ENCODE measurements around the gene AAK1.

The AAK1 gene

DNA sequence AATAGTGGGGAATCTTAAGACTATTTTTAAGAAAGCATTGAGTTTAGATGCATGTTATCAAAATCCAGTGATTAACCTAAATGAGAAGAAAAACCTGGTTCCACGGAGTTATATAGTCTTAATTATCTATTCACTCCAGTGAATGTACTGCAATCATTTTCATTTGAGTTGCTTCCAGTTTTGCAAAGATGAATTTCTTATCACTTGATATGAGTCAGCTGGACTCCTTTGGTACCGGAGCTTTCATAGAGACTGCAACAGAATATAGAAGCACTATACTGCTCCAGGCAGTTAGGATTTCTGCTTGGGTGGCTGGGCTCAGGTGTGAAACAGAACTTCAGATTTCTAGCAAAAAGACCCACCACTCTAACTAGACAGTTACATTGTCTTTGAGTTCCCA is 114.1 kb downstream of the AAK1 start:
- no peak for DNase-seq

DNA sequence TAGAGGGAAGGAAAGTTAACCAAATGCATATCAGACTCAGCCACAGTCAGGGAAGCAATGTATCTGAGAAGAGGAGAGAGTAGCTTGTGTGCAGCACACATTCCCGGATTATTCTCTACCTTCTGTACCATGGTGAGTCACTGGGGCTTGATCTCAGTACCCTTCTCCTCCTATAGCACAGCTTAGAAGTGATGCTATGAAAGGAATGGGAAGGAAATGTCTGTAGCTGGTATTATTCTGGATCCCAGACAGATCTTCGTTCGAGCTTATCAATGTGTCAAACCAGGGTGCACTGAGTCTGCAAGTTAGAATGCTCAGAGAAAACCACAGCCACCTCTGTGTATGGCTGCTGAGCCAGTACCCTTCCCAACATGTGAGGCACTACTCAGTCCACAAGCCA is 118.3 kb downstream of the AAK1 start:
- DNase-seq, result no peak

DNA sequence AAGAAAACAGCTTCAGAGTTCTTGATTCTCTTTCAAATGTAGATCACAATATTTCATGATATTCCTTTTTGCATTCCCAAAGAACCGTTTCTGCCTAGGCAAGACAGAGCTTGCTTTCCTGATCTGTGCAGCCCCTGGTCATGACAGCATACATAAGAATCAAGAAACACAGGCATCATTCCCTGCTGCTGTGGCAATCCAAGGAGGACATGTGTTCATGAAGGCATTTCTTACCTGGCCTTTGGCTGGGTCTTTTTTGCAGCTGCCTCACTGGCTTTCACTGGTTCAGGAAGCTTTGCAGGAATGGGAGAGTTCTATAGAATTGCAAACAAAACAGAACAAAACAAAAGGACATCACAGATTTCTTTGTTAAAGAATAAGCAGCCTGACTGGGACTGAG is 118.7 kb downstream of the AAK1 start:
- DNase-seq, result no peak

DNA sequence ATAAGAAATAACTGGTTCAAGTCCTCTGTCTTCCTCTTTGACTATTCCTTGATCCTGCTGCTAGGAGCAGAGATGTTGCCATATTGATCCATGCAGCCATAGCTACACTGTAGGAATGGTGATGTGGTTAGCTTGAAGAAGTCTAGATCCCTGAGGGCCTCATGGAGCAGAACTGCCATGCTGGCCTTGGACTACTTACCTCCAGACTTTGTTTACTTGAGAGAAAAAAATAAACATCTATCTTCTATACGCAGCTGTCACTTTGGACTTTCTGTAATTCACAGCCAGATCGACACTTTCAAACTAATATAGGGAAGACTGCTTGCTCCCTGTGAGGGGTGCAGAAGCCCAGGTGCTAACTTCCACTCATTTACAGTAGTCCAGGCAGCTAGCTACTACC is 121.8 kb downstream of the AAK1 start:
- DNase-seq, result no peak

DNA sequence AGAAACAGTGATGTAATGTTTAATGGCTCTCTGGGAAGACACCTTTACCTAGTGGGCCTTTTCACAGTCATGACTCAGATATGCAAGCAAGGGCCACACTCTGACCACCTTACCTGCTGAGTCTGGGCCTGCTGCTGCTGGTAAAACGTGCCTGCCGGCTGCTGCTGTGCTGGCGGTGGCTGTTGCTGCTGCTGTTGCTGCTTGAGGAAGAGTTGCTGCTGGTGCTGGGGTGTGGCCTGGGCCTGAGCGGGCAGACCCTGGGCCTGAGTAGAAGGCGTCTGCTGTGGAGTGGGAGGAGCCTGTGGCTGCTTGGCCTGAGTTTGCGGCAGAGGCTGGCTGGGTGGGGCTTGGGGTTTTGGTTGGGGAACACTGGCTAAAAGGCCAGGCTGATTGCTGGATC is 124.7 kb downstream of the AAK1 start:
- DNase-seq, result no peak

DNA sequence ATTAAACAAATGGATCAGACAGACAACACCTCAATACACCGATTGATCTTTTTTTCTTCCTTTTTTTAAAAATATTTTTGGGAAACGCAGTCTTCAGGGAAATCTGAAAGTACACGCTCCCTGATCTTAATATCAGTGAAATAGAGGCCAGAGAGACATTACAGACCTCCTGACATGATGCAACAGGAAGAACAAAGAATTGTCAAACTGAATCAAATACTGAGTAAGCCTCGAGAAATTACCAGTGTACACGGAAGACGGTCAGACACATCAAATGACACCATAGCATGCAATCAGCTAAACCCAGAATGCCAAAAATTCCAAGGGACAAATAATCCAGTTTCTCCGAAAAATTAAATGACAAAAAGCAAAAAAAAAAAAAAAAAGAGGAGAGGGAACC is 126.1 kb downstream of the AAK1 start:
- DNase-seq, result no peak

DNA sequence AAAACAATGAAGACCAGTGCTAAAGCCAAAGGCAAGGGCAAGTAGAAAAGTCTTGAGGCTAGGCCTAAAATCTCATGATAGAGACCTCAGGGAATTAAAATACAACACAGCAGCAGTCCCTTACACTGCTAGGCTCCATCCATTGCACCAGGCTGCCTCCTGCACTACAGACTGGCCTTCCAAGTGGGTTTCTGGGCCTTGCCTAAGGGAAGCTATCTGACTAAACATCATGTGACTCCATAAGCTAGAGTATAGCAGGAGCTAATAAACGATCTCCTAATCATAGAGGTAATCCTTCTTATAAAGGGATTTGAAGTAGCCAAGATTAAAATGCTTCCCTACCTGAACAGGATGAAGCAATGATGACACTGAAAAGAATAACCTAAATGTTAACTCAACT is 128.7 kb downstream of the AAK1 start:
- no peak for DNase-seq

DNA sequence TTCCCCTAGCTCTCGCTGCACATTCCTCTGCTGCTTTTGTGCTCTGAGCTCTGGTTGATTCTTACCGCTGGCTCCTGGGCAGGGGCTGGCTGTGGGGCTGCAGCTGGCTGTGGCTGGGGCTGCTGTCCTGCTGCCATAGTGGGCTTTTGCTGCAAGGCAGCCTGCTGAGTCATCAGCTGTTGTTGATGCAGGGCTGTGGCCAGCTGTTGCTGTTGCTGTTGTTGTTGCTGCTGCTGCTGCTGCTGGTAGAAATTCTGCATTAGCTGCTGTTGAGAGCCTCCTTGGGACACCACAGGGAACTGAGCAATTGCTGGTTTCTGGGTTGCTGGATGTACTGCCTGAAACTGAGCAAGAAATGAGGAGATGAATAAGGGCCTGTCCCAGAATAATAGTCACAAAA is 129.1 kb downstream of the AAK1 start:
- no peak for DNase-seq

DNA sequence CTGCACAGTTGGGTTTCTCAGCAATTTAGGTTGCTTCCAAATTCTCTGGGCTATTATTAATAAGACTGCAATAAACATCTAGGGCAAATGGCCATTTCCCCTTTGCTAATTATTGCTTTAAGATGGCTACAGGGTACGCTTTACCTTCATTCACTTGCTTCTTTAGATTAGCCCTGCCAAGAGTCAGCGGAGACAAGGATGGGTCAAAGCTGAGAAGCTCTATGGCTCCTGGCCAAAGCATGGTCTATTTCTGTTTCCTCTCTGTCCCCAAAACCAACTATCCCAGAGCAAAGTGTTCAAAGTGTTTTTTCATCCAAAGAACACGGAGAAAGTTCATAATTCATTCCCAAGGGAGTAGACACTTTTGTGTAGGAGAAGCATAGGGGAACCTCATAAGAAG is 131.1 kb downstream of the AAK1 start:
- DNase-seq, result no peak

DNA sequence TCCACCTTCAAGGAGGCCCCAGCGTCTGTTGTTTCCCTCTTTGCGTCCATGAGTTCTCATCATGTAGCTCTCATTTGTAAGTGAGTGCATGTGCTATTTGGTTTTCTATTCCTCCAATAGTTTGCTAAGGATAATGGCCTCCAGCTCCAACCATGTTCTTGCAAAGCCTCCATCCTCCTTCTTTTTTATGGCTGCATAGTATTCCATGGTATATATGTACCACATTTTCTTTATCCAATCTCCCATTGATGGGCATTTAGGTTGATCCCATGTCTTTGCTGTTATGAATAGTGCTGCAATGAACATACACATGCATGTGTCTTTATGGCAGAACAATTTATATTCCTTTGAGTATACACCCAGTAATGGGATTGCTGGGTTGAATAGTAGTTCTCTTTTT is 133.3 kb downstream of the AAK1 start:
- DNase-seq, result no peak

- DNase-seq, result no peak
These were observed 133.8 kb downstream of the AAK1 start for GRCh38 chr2:69509750-69510140.

- DNase-seq, result no peak
These were observed 134.4 kb downstream of the AAK1 start for GRCh38 chr2:69509011-69509749.

- DNase-seq, result no peak
These were observed 137.8 kb downstream of the AAK1 start for GRCh38 chr2:69505710-69506109.

DNA sequence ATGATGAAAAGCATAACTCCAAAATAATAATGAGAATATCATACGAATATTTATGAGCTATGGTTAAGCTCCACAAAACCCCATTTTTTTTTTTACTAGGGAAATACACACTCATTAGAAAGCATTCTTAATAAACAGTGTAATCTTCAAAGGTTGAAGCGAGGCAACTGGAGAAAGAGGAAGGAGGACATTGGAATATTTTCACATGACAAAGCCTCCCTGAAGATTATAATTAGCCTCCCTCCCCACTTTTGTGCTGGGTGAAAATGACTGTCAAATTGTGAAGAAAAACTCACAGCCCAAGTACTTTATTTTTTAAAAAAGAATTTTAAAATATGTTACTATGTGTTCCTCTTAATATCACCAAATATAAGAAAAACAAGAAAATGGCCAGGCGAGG is 142.2 kb downstream of the AAK1 start:
- DNase-seq, result no peak

DNA sequence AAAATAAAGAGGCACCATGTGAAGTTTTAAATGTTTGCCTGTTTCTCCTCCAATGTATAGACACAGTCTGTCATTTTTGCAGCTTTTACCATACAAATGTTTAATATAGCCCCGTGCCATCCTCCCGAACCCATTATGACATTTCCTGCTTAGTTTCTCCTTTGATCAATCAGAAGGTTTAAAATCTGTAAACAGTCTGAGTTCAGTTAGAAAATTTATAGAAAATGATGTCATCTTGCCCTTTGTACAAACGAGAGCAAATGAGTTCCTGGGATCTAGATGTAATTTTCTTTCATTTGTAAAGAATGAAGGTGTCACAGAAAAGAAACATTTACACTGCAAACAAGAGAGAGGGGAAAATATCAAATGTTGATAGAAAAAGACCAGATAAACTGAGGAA is 143.6 kb downstream of the AAK1 start:
- DNase-seq, result no peak

- no peak for DNase-seq
These were observed 144.3 kb downstream of the AAK1 start for GRCh38 chr2:69499242-69499641.

DNA sequence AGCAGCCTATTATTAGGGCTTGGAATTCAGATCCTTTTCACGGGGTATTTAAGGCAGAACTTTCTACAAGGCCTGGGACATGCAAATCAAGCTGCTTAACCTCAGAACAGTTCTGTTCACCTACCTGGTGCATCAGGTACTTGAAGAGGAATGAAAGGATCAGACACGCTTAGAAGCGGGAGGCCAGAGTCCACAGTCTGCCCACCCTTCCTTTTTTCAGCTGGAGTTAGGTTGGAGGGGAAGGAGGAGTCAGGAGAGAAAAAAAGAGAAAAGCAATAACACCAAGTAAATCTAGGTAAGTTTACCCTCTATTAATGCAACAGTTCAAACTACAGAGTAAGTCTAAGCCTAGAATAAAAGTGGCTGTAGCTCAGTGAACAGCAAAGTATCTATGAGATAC is 147.7 kb downstream of the AAK1 start:
- DNase-seq, result no peak

- DNase-seq, result no peak
These were observed 148.5 kb downstream of the AAK1 start for GRCh38 chr2:69495008-69495407.

DNA sequence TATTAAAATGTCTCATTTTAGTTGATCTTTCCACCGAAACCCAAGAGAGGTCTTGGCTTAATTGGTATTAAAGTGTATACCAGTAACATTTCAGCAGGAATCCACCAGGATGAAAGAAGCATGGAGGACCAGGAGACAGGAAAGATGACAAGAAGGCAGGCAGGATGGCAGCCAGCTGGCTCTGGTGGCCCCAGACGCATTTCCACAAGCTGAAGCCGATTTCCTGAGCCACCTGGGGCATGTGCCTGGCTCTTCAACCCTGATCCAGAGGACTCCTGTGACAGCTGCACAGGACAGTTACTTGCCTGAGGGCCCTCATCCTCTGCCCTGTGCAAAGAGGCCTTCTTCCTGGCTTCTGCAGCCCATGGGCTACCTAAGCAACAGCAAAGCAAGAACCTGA is 149.4 kb downstream of the AAK1 start:
- DNase-seq, result no peak

DNA sequence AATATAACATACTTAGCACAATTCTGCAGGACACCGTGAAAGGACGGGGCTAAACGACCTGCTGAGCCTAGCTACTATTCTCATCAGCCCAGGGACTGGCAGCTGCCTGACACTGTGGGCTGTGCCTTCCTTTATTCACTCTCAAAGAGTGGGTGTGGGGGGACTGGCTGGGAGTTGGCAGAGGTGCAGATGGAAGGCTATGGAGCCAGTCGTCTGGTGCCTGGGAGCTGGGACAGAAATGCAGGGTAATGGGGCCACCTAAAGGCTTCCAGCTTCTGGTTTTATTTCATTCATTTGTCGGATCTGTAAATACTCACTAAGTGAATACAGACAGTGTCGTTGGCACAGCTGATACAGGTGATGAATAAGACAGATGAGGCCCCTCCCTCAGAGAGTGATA is 150.3 kb downstream of the AAK1 start:
- no peak for DNase-seq

- DNase-seq, result no peak
These were observed 151.7 kb downstream of the AAK1 start for GRCh38 chr2:69491864-69492263.

GRCh38 chr2:69490486-69490885 is 153.1 kb downstream of the AAK1 start:
- peak; percentile 48 for DNase-seq

DNA sequence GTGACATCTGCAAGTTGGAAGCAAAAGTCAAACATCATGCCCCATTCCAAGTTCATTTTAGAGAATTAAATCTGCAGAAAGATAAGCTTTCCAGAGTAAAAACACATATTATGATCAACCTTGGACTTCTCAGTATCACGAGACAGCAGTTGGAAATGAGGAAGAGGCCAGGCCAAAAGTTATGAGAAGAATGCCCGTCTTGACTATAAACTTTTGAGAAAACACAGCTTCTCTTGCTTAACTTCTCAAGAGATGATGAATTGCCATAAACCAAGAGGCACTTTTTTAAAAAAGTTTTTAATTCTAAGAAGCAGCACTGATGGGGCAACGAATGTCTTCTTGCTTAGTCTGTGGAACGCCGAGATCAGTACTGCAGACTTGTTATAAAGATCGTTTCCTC is 153.7 kb downstream of the AAK1 start:
- DNase-seq, result no peak

DNA sequence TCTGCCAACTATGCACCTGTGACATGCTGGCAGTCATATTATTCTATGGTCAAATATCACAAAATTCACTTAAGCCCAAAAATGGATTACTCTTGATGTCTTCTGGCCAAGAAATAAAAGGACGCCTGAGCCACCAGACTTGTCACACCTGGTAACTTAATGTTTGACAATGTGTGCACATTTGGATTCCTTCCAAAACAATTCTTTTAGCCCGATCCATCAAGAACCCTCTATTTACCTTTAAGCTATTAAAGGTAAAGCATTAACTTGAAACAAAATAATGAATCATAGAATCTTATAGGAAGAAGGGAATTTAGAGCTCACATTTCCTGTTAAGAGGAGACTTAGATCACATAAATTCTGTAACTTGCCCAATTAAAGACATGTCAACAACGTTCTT is 159.8 kb downstream of the AAK1 start:
- DNase-seq, result no peak

GRCh38 chr2:69483024-69483423 is 160.5 kb downstream of the AAK1 start:
- DNase-seq, result no peak

GRCh38 chr2:69482471-69482870 is 161.1 kb downstream of the AAK1 start:
- no peak for DNase-seq
